ENCODE data around the gene DNAJB6.

Gene DNAJB6

DNA sequence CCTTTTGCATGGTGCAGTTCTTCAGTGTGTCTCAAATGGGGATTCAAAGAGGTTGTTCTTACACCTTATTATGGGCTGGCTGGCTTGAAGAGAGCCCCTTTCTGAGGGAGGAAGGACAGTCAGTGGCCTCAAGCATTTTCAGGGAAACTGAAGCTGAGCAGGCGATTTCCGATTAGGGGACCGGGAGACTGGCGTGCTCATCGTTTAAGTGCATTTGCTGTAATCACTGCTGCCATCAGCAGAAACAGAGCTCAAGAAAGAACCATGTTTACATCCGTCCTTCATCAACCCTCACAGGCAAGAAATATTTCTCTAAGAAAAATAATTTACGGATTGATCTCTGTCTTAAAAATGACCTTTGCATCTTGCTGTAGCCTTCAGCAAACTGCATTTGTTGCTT is 32.2 kb downstream of the DNAJB6 start:
- Mint-ChIP-seq H3K4me3 (no peak overlapping the region), H3K27ac (no peak overlapping the region), H3K36me3 (ENCODE audit: low read depth) (peaks cover 88% of the 10 kb centered on the region), H3K9me3 (no peaks in the 10 kb centered on the region), H3K4me1 (no peaks in the 10 kb centered on the region), H3K27me3 (ENCODE audit: low read depth) (no peaks in the 10 kb centered on the region)
- TF ChIP-seq, protein P1, sequence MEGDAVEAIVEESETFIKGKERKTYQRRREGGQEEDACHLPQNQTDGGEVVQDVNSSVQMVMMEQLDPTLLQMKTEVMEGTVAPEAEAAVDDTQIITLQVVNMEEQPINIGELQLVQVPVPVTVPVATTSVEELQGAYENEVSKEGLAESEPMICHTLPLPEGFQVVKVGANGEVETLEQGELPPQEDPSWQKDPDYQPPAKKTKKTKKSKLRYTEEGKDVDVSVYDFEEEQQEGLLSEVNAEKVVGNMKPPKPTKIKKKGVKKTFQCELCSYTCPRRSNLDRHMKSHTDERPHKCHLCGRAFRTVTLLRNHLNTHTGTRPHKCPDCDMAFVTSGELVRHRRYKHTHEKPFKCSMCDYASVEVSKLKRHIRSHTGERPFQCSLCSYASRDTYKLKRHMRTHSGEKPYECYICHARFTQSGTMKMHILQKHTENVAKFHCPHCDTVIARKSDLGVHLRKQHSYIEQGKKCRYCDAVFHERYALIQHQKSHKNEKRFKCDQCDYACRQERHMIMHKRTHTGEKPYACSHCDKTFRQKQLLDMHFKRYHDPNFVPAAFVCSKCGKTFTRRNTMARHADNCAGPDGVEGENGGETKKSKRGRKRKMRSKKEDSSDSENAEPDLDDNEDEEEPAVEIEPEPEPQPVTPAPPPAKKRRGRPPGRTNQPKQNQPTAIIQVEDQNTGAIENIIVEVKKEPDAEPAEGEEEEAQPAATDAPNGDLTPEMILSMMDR (IDR thresholded peaks at IDR 0.05; ENCODE audit: unreplicated experiment in 3 of 3), result no peak

DNA sequence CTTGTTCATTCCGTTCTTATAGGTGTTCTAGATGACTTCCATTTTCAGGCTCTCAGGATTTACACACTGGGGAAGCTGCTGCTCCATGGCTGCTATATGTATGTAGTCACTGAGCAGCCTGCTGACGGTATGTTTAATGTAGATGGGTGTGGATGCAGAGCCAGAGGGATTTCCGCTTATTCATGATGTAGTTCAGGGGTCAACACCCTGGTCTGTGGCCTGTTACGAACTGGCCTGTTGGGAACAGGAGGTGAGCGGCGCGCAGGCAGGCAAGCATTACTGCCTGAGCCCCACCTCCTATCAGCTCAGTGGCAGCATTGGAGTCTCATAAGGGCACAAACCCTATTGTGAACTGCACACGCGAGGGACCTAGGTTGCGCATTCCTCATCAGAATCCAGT is 33.9 kb downstream of the DNAJB6 start:
- H3K36me3 Mint-ChIP-seq (ENCODE audit: low read depth), result peaks cover 86% of the 10 kb centered on the region
- H3K4me3 Mint-ChIP-seq, result no peak overlapping the region
- no peaks in the 10 kb centered on the region for H3K27me3 Mint-ChIP-seq (ENCODE audit: low read depth)
- H3K9me3 Mint-ChIP-seq, result no peaks in the 10 kb centered on the region
- TF ChIP-seq, protein P1 (IDR thresholded peaks at IDR 0.05; ENCODE audit: unreplicated experiment in 3 of 3), result no peak
- H3K27ac Mint-ChIP-seq, result no peak overlapping the region
- no peaks in the 10 kb centered on the region for H3K4me1 Mint-ChIP-seq

DNA sequence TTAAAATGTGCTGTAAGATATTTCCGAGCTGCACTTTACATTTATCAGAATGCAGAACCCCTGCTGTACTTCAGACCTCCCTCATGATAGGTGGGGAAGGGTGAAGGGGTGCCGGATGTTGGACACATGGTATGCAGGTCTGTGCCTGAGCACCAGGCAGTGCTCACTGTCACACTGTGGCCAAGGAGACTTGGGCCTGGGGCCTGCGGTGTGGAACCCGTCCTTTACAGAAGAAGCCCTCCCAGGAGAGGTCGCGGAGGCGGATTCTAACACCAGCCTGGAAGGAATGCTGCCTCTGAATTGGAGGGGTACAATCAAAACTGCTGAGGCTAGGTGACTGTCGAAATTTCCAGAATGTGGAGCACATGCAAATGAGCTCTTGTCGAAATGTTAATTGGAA is 34.5 kb downstream of the DNAJB6 start:
- no peak overlapping the region for H3K4me3 Mint-ChIP-seq
- peaks cover 86% of the 10 kb centered on the region for H3K36me3 Mint-ChIP-seq (ENCODE audit: low read depth)
- no peaks in the 10 kb centered on the region for H3K4me1 Mint-ChIP-seq
- no peaks in the 10 kb centered on the region for H3K9me3 Mint-ChIP-seq
- no peaks in the 10 kb centered on the region for H3K27me3 Mint-ChIP-seq (ENCODE audit: low read depth)
- TF ChIP-seq, protein P1 (IDR thresholded peaks at IDR 0.05; ENCODE audit: unreplicated experiment in 3 of 3), result no peak
- H3K27ac Mint-ChIP-seq, result no peak overlapping the region

DNA sequence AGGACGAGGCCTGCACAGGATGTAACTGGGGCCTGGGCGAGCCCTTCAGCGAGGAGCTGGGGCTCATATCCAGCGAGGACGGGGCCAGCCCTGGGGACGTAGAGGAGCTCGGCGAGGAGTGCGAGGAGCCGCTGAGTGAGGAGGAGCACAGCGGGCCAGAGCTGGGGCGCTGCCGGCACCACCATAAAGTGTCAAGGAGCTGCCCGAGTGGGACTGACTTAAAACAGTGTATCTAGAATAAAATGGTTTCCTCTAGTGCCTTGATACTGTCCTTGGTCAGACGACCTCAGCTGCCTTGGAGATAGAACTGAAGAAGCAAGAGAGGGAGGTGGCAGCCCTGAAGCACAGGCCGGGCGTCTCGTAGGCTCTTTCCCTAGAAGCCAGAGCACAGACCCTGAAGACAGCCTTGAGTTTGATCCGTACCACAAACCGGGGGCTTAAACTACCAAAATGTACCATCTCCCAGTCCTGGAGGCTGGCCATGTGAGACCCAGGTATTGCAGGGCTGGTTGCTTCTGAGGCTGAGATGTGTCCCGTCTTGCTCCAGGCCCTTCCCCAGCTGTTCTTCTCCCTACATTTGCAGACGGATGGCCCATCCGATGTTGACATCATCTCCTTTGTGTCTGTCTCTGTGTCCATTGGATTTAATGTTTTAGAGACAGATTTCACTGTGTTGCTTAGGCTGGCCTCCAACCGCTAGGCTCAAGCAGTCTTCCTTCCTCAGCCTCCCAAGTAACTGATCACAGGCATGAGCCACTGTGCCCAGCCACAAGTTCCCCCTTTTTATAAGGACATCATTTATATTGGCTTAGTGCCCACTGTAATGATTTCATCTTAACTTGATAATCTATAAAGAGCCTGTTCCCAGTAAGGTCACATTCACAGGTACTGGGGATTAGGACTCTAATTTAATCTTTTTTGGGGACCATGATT is 35.8 kb downstream of the DNAJB6 start:
- H3K36me3 Mint-ChIP-seq (ENCODE audit: low read depth), result peaks cover 83% of the 10 kb centered on the region
- H3K27me3 Mint-ChIP-seq (ENCODE audit: low read depth), result no peaks in the 10 kb centered on the region
- no peak overlapping the region for H3K4me3 Mint-ChIP-seq
- H3K27ac Mint-ChIP-seq, result no peak overlapping the region
- TF ChIP-seq, protein P1 (IDR thresholded peaks at IDR 0.05; ENCODE audit: unreplicated experiment in 3 of 3), result no peak
- no peaks in the 10 kb centered on the region for H3K9me3 Mint-ChIP-seq
- H3K4me1 Mint-ChIP-seq, result no peaks in the 10 kb centered on the region

DNA sequence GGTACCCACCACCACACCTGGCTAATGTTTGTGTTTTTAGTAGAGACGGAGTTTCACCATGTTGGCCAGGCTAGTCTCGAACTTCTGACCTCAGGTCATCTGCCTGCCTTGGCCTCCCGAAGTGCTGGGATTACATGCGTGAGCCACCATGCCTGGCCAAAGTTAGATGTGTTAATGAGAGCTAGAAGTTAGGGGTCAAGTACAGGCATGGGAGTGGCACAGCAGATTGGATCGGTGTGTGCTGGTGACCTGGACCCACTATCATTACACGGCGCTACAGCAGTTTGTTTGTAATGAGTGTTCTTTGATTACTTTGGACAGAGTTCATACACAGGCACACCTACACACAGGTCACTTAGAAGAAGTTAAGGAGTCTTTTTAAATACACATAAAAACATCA is 36.7 kb downstream of the DNAJB6 start:
- TF ChIP-seq, protein P1 (IDR thresholded peaks at IDR 0.05; ENCODE audit: unreplicated experiment in 3 of 3), result no peak
- no peaks in the 10 kb centered on the region for H3K27me3 Mint-ChIP-seq (ENCODE audit: low read depth)
- no peak overlapping the region for H3K27ac Mint-ChIP-seq
- no peaks in the 10 kb centered on the region for H3K9me3 Mint-ChIP-seq
- peaks cover 82% of the 10 kb centered on the region for H3K36me3 Mint-ChIP-seq (ENCODE audit: low read depth)
- H3K4me3 Mint-ChIP-seq, result peak overlapping the region in 1 of 3 experiments; percentile 10
- no peaks in the 10 kb centered on the region for H3K4me1 Mint-ChIP-seq

DNA sequence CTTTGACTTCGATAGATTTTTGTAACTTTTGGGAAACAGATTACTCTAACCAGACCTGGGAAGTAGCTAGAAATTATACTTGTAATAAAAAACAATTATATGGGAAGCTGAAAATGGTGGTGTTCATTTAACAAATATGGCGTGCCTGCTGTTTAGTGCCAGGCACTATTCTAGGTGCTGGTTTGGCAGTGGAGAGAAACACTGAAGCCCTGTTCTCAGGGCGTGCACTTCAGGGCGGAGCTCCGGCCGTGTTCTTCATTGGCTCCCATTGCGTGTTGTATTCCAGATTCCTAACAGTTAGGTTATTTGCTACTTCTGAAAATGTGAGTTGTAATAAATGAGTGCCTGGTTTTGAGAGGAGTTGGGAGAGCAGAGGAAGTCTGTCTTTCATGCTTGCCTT is 38.6 kb downstream of the DNAJB6 start:
- no peaks in the 10 kb centered on the region for H3K27me3 Mint-ChIP-seq (ENCODE audit: low read depth)
- no peaks in the 10 kb centered on the region for H3K4me1 Mint-ChIP-seq
- TF ChIP-seq, protein P1 (IDR thresholded peaks at IDR 0.05; ENCODE audit: unreplicated experiment in 3 of 3), result no peak
- H3K4me3 Mint-ChIP-seq, result no peak overlapping the region
- no peaks in the 10 kb centered on the region for H3K9me3 Mint-ChIP-seq
- H3K27ac Mint-ChIP-seq, result peak overlapping the region in 1 of 3 experiments; percentile 50
- H3K36me3 Mint-ChIP-seq (ENCODE audit: low read depth), result peaks cover 82% of the 10 kb centered on the region

All from nephron (organoid).